Mononuclear cell (primary cell): Measurements from ENCODE around the gene SNRPA. TPM values are rescaled to one million over a fixed set of nuclear protein-coding genes. Genes with fewer than 3 reads are reported as not detected.
"Not testable (repeated sequence)": the region's sequence is repeated elsewhere in the genome, so short reads cannot be mapped to it uniquely, and the experiment has no call there.

ENCODE experiments used
- H3K27me3 ChIP-seq: 2 replicates; pipeline ENCODE4 v1.6.0; 2011; ENCODE audit warnings: low read length, control low read depth; ENCODE audit not compliant: insufficient read depth
- H3K4me1 ChIP-seq: 2 replicates; pipeline ENCODE4 v1.5.1; 2011; ENCODE audit warnings: mild to moderate bottlenecking, low read length, control low read depth; ENCODE audit not compliant: insufficient read depth
- H3K4me3 ChIP-seq: 2 replicates; pipeline ENCODE4 v1.5.1; 2011; ENCODE audit warnings: mild to moderate bottlenecking, low read length, moderate library complexity
- H3K9me3 ChIP-seq: 2 replicates; pipeline ENCODE4 v1.5.1; 2011; ENCODE audit warnings: low read depth, mild to moderate bottlenecking, control low read depth, low read length
- total RNA-seq: library from RNA; depleted of rRNA; stranded (reverse); fragments of >200 nt; gene quantifications from one replicate; pipeline ENCODE4 v1.2.3, GENCODE V29; 2012

SNRPA gene
- total RNA-seq, 1 donor: 26.2 TPM

GRCh38 chr19:40717325-40717879 is 33.6 kb upstream of the SNRPA start:
- Histone ChIP-seq H3K9me3 (no peaks in the 10 kb centered on the region), H3K27me3 (no peaks in the 10 kb centered on the region), H3K4me1 (peaks cover 67% of the 10 kb centered on the region), H3K4me3 (peak overlapping the region; percentile 73)

GRCh38 chr19:40717880-40718773 is 32.9 kb upstream of the SNRPA start:
- no peaks in the 10 kb centered on the region for H3K27me3 ChIP-seq
- no peaks in the 10 kb centered on the region for H3K9me3 ChIP-seq
- H3K4me1 ChIP-seq: peaks cover 67% of the 10 kb centered on the region
- peak overlapping the region; percentile 73 for H3K4me3 ChIP-seq

- H3K4me1 ChIP-seq: peaks cover 65% of the 10 kb centered on the region
Measured at GRCh38 chr19:40718774-40719391, 32.1 kb upstream of the SNRPA start.

GRCh38 chr19:40719414-40719894 is 31.5 kb upstream of the SNRPA start:
- no peak overlapping the region for H3K4me3 ChIP-seq
- peaks cover 59% of the 10 kb centered on the region for H3K4me1 ChIP-seq
- no peaks in the 10 kb centered on the region for H3K27me3 ChIP-seq
- no peaks in the 10 kb centered on the region for H3K9me3 ChIP-seq

More at GRCh38 chr19:40718774-40719391, 32.1 kb upstream of the SNRPA start:
- H3K27me3 ChIP-seq: no peaks in the 10 kb centered on the region
- no peak overlapping the region for H3K4me3 ChIP-seq
- H3K9me3 ChIP-seq: no peaks in the 10 kb centered on the region

- Histone ChIP-seq H3K27me3 (no peaks in the 10 kb centered on the region), H3K4me1 (peaks cover 44% of the 10 kb centered on the region), H3K4me3 (no peak overlapping the region), H3K9me3 (no peaks in the 10 kb centered on the region)
Measured at GRCh38 chr19:40721140-40721486, 29.9 kb upstream of the SNRPA start.

- Histone ChIP-seq H3K27me3 (no peaks in the 10 kb centered on the region), H3K9me3 (no peaks in the 10 kb centered on the region), H3K4me1 (peaks cover 40% of the 10 kb centered on the region), H3K4me3 (no peak overlapping the region)
Measured at GRCh38 chr19:40721936-40722661, 28.9 kb upstream of the SNRPA start.

- Histone ChIP-seq H3K27me3 (no peaks in the 10 kb centered on the region), H3K9me3 (no peaks in the 10 kb centered on the region), H3K4me3 (no peak overlapping the region), H3K4me1 (peaks cover 24% of the 10 kb centered on the region)
Measured at GRCh38 chr19:40723661-40724254, 27.2 kb upstream of the SNRPA start.

GRCh38 chr19:40724315-40724714 is 26.7 kb upstream of the SNRPA start:
- Histone ChIP-seq H3K4me1 (peaks cover 19% of the 10 kb centered on the region), H3K9me3 (no peaks in the 10 kb centered on the region), H3K4me3 (no peak overlapping the region), H3K27me3 (no peaks in the 10 kb centered on the region)

- H3K4me1 ChIP-seq: peaks cover 13% of the 10 kb centered on the region
- H3K27me3 ChIP-seq: no peaks in the 10 kb centered on the region
- no peak overlapping the region for H3K4me3 ChIP-seq
- H3K9me3 ChIP-seq: no peaks in the 10 kb centered on the region
Measured at GRCh38 chr19:40724855-40725254, 26.1 kb upstream of the SNRPA start.

GRCh38 chr19:40726279-40726678 is 24.7 kb upstream of the SNRPA start:
- H3K4me3 ChIP-seq: no peak overlapping the region
- H3K27me3 ChIP-seq: no peaks in the 10 kb centered on the region
- H3K4me1 ChIP-seq: no peaks in the 10 kb centered on the region
- no peaks in the 10 kb centered on the region for H3K9me3 ChIP-seq

GRCh38 chr19:40730065-40730464 is 20.9 kb upstream of the SNRPA start:
- H3K4me1 ChIP-seq, H3K27me3 ChIP-seq, H3K4me3 ChIP-seq, H3K9me3 ChIP-seq: not testable (repeated sequence)

- not testable (repeated sequence) for H3K27me3 ChIP-seq, H3K4me3 ChIP-seq
Measured at GRCh38 chr19:40732304-40732703, 18.7 kb upstream of the SNRPA start.

GRCh38 chr19:40733149-40733548 is 17.9 kb upstream of the SNRPA start:
- no peaks in the 10 kb centered on the region for H3K4me1 ChIP-seq
- H3K9me3 ChIP-seq: no peaks in the 10 kb centered on the region
- no peak overlapping the region for H3K4me3 ChIP-seq
- no peaks in the 10 kb centered on the region for H3K27me3 ChIP-seq

More at GRCh38 chr19:40732304-40732703, 18.7 kb upstream of the SNRPA start:
- H3K4me1 ChIP-seq, H3K9me3 ChIP-seq: not testable (repeated sequence)

GRCh38 chr19:40735013-40735771 is 15.8 kb upstream of the SNRPA start:
- no peaks in the 10 kb centered on the region for H3K9me3 ChIP-seq
- no peak overlapping the region for H3K4me3 ChIP-seq
- H3K27me3 ChIP-seq: no peaks in the 10 kb centered on the region
- no peaks in the 10 kb centered on the region for H3K4me1 ChIP-seq
